Retinal pigment epithelial cell (primary cell): ENCODE results near the gene SGSH.
A peak's percentile ranks its signal among the peaks of the same experiment; 100 is the strongest.

Experiments
- DNase-seq: peaks from one replicate; pipeline ENCODE4 v3.0.0-alpha.2; 2010; ENCODE audit warnings: low read depth
- H3K4me3 ChIP-seq: 2 replicates; pipeline ENCODE4 v1.5.1; 2011; ENCODE audit warnings: mild to moderate bottlenecking, low read length, control low read depth, moderate library complexity
- CTCF ChIP-seq: conservative IDR thresholded peaks from 2 replicates; pipeline ENCODE4 v1.5.1; 2011; ENCODE audit warnings: low read depth, low read length, control low read depth, inconsistent platforms

SGSH gene

GRCh38 chr17:80220054-80220735, at the start of gene SGSH, which contains the start of gene SLC26A11:
Gene SGSH, minus strand, starts transcription at chr17:80220333. Its CDS starts 20 bp downstream, at chr17:80220313.
Gene SLC26A11, plus strand, starts transcription at chr17:80220427. Its CDS starts 1,134 bp downstream, at chr17:80221561.
- DNase-seq: no peak
- TF ChIP-seq CTCF: no peak
- H3K4me3 ChIP-seq: peak within 1 kb of the TSS; percentile 61

GRCh38 chr17:80269405-80269807, 49.3 kb upstream of the SGSH start:
- no peak overlapping the region for H3K4me3 ChIP-seq
- no peak for DNase-seq
- TF ChIP-seq CTCF: no peak

GRCh38 chr17:80268427-80268826, 48.3 kb upstream of the SGSH start:
- no peak overlapping the region for H3K4me3 ChIP-seq
- no peak for TF ChIP-seq CTCF
- no peak for DNase-seq

GRCh38 chr17:80267391-80267790, 47.3 kb upstream of the SGSH start:
- TF ChIP-seq CTCF: no peak
- H3K4me3 ChIP-seq: no peak overlapping the region
- no peak for DNase-seq

- no peak for DNase-seq
- no peak for TF ChIP-seq CTCF
- H3K4me3 ChIP-seq: no peak overlapping the region
Measured at GRCh38 chr17:80265205-80266068, 45.3 kb upstream of the SGSH start.

- no peak for TF ChIP-seq CTCF
- DNase-seq: no peak
- no peak overlapping the region for H3K4me3 ChIP-seq
Measured at GRCh38 chr17:80264205-80265075, 44.3 kb upstream of the SGSH start.
